Keratinocyte (primary cell): Measurements from ENCODE around the gene MOGAT1. TPM values are rescaled to one million over a fixed set of nuclear protein-coding genes. Genes with fewer than 3 reads are reported as not detected.
A peak's percentile ranks its signal among the peaks of the same experiment; 100 is the strongest.
"Not testable (repeated sequence)": the region's sequence is repeated elsewhere in the genome, so short reads cannot be mapped to it uniquely, and the experiment has no call there.

Experiments
- DNase-seq: peaks from one replicate; pipeline ENCODE4 v3.0.0-alpha.2; 2011; ENCODE audit warnings: low read depth, missing footprints, low spot score
- FAIRE-seq: peaks from 2 replicates; lab custom pipeline; 2011; peaks lifted over from hg19 to GRCh38; lab: Jason Lieb, UNC
- H2AFZ ChIP-seq: 2 replicates; pipeline ENCODE4 v1.6.0; 2012; ENCODE audit warnings: low read length, control low read depth, inconsistent platforms; ENCODE audit not compliant: control insufficient read depth
- H3K27ac ChIP-seq: 2 replicates; pipeline ENCODE4 v1.5.1; 2011; ENCODE audit warnings: low read length; ENCODE audit not compliant: control insufficient read depth, insufficient read depth
- H3K27me3 ChIP-seq: 3 replicates; pipeline ENCODE4 v1.6.0; 2011; ENCODE audit warnings: low read length; ENCODE audit not compliant: control insufficient read depth, insufficient read depth; ENCODE audit errors: extremely low read depth
- H3K36me3 ChIP-seq, 2 experiments: 2 replicates in 1 of 2; 3 replicates in 1 of 2; pipeline ENCODE4 v1.5.1; 2011; ENCODE audit warnings: low read length in 2 of 2, mild to moderate bottlenecking in 1 of 2; ENCODE audit not compliant: control insufficient read depth in 2 of 2, insufficient read depth in 2 of 2; ENCODE audit errors: extremely low read depth in 1 of 2
- H3K4me1 ChIP-seq: 3 replicates; pipeline ENCODE4 v1.5.1; 2011; ENCODE audit warnings: low read length; ENCODE audit not compliant: control insufficient read depth, insufficient read depth; ENCODE audit errors: extremely low read depth
- H3K4me2 ChIP-seq: 3 replicates; pipeline ENCODE4 v1.6.0; 2011; ENCODE audit warnings: low read depth, low read length; ENCODE audit not compliant: control insufficient read depth, insufficient read depth; ENCODE audit errors: extremely low read depth
- H3K4me3 ChIP-seq, 3 experiments: fragments of 200-600 bp in 1 of 3; sonication (generic) in 1 of 3; 2 replicates in 2 of 3; 3 replicates in 1 of 3; pipeline ENCODE4 v1.5.1; 2011 to 2016; ENCODE audit warnings: low read length in 3 of 3, mild to moderate bottlenecking in 3 of 3, control low read depth in 2 of 3, inconsistent platforms in 1 of 3, low read depth in 1 of 3, mixed read lengths in 1 of 3, mixed run types in 1 of 3, moderate library complexity in 1 of 3; ENCODE audit not compliant: control insufficient read depth in 2 of 3, insufficient read depth in 2 of 3; ENCODE audit errors: extremely low read depth in 1 of 3
- H3K79me2 ChIP-seq: 2 replicates; pipeline ENCODE4 v1.6.0; 2012; ENCODE audit warnings: low read length; ENCODE audit not compliant: control insufficient read depth, insufficient read depth
- H3K9ac ChIP-seq: 3 replicates; pipeline ENCODE4 v1.6.0; 2011; ENCODE audit warnings: low read length; ENCODE audit not compliant: control insufficient read depth, insufficient read depth; ENCODE audit errors: extremely low read depth
- H3K9me1 ChIP-seq: 3 replicates; pipeline ENCODE4 v1.6.0; 2011; ENCODE audit warnings: low read length; ENCODE audit not compliant: control insufficient read depth, insufficient read depth; ENCODE audit errors: extremely low read depth
- H3K9me3 ChIP-seq: 2 replicates; pipeline ENCODE4 v1.5.1; 2012; ENCODE audit warnings: low read depth, low read length; ENCODE audit not compliant: control insufficient read depth
- H4K20me1 ChIP-seq: 3 replicates; pipeline ENCODE4 v1.6.0; 2011; ENCODE audit warnings: low read length; ENCODE audit not compliant: control insufficient read depth, insufficient read depth; ENCODE audit errors: extremely low read depth
- CTCF ChIP-seq, 3 experiments: IDR thresholded peaks in 1 of 3; conservative IDR thresholded peaks in 1 of 3; optimal IDR thresholded peaks in 1 of 3; 2 replicates in 2 of 3; 3 replicates in 1 of 3; pipeline versions ENCODE3 to v1.5.1; 2011; ENCODE audit warnings: low read length in 3 of 3, mild to moderate bottlenecking in 3 of 3, moderate library complexity in 2 of 3, control low read depth in 1 of 3, inconsistent platforms in 1 of 3; ENCODE audit not compliant: insufficient read depth in 2 of 3; ENCODE audit errors: extremely low read depth in 1 of 3
- EZH2 ChIP-seq: IDR thresholded peaks from one replicate; pipeline ENCODE4 v1.6.1; 2012; ENCODE audit warnings: inconsistent platforms, mild to moderate bottlenecking, low read length, moderate library complexity
- dilution Hi-C: fragments of 300-500 bp; cut with MboI; formaldehyde crosslinking; loops from one replicate; pipeline ENCODE4 v1.7.0; 2020; ENCODE audit warnings: low sequenced_read_pairs; ENCODE audit not compliant: extremely low pct_ligation_motif_present
- polyA plus RNA-seq, 5 experiments: library from polyadenylated mRNA; depleted of rRNA in 3 of 5; stranded (reverse) in 3 of 5; stranded (forward) in 1 of 5; unstranded in 1 of 5; fragments of >200 nt; gene quantifications; 1 replicate in 1 of 5; 2 replicates in 3 of 5; 3 replicates in 1 of 5; pipeline versions ENCODE4 v1.2.1 to v1.2.3, GENCODE V29; 2011 to 2012; ENCODE audit warnings: missing spikeins in 2 of 5, low read depth in 1 of 5, low replicate concordance in 1 of 5

MOGAT1 gene
- polyA plus RNA-seq, 1 donor (not counting 4 experiments of a cell fraction or from before 2014, with no cell fraction given) = not detected

DNA sequence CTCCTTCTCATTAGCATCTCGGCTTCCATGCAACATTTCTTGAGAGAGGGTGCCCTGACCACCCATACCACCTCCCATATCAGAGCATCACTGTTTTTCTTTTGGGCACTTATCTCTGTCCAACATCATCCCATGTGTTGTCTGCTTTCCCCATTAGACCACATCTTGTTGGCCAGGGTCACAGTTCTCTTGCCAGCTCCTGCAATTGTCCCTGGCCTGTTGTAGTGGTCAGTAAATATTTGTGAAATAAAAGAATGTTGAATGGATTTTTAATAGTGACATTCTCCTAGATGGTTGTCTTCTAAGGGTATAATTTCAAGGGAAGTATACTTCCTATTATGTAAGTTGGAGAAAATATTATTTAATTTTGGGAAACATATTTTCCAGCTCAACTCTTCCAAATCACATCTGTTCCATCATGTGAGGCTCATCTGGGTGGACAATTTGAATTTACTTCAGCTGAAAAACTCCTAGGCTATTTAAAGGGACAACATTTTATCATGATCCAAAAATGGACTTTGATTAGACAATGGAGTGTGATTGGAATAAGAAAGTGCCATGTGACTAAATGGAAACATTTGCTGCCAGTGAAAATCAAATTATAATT is 83.0 kb downstream of the MOGAT1 start:
- H3K36me3 ChIP-seq = no peaks in the 10 kb centered on the region
- peaks cover 31% of the 10 kb centered on the region for H3K4me1 ChIP-seq
- no peaks in the 10 kb centered on the region for H3K9me1 ChIP-seq
- no peaks in the 10 kb centered on the region for H3K79me2 ChIP-seq
- H4K20me1 ChIP-seq = no peaks in the 10 kb centered on the region
- H3K9ac ChIP-seq = no peak overlapping the region
- no peak overlapping the region for H2AFZ ChIP-seq
- no peak for FAIRE-seq
- H3K9me3 ChIP-seq = no peaks in the 10 kb centered on the region
- H3K27ac ChIP-seq = no peak overlapping the region
- H3K4me2 ChIP-seq = no peak overlapping the region
- dilution Hi-C loops = no loop called here
- no peaks in the 10 kb centered on the region for H3K27me3 ChIP-seq
- DNase-seq = no peak
- TF ChIP-seq CTCF (optimal IDR thresholded peaks at IDR 0.05 in 1 of 3, IDR thresholded peaks at IDR 0.05 in 1 of 3, conservative IDR thresholded peaks at IDR 0.05 in 1 of 3; ENCODE audit: extremely low read depth in 1 of 3, insufficient read depth in 2 of 3, low read length in 3 of 3) (no peak), EZH2 (no peak)
- no peak overlapping the region for H3K4me3 ChIP-seq

GRCh38 chr2:222755593-222755992 is 84.1 kb downstream of the MOGAT1 start:
- H4K20me1 ChIP-seq, H3K4me2 ChIP-seq, H3K36me3 ChIP-seq, dilution Hi-C loops, H3K9me1 ChIP-seq, FAIRE-seq, H3K79me2 ChIP-seq, H3K27ac ChIP-seq, H2AFZ ChIP-seq, H3K27me3 ChIP-seq, DNase-seq, H3K4me3 ChIP-seq, H3K9me3 ChIP-seq, H3K9ac ChIP-seq: not testable (repeated sequence)
- peaks cover 31% of the 10 kb centered on the region for H3K4me1 ChIP-seq

DNA sequence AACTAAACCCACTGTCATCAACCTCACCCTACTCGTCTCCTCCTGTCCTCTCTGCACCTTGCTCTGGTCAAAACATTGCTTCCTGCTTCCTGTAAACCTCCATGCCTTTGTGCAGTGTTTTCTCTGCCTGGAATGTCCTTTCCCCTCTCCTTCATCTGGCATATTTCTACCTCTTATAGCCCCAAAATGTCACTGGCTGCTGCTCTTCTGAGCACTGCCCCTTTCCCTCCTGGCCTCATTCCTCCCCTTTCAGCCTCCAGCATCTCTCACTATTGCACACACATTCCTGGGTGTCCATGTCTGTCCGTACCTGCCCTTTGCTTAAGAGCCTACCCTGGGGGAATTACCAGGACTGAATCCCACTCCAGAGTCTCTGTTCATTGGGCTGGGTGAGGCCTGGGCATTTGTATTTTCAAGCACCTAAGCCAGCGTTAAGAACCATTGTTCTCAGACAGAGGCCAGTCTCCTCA is 84.9 kb downstream of the MOGAT1 start:
- Histone ChIP-seq H3K79me2 (no peaks in the 10 kb centered on the region), H3K9me3 (no peaks in the 10 kb centered on the region), H3K4me3 (peak overlapping the region in 2 of 3 experiments; percentile 9 to 23), H3K4me2 (peak overlapping the region; percentile 63), H3K27ac (peak overlapping the region; percentile 71), H3K4me1 (peaks cover 31% of the 10 kb centered on the region), H3K27me3 (no peaks in the 10 kb centered on the region), H3K36me3 (no peaks in the 10 kb centered on the region), H3K9ac (peak overlapping the region; percentile 34), H2AFZ (peak overlapping the region; percentile 58), H3K9me1 (no peaks in the 10 kb centered on the region), H4K20me1 (no peaks in the 10 kb centered on the region)
- dilution Hi-C loops = no loop called here
- FAIRE-seq (peak; percentile 95), DNase-seq (peak; percentile 90)
- TF ChIP-seq EZH2 (no peak), CTCF (optimal IDR thresholded peaks at IDR 0.05 in 1 of 3, IDR thresholded peaks at IDR 0.05 in 1 of 3, conservative IDR thresholded peaks at IDR 0.05 in 1 of 3; ENCODE audit: extremely low read depth in 1 of 3, insufficient read depth in 2 of 3, low read length in 3 of 3) (no peak)
